Small intestine (tissue), 7 donors: Measurements from ENCODE around the gene CLPTM1L. TPM values are rescaled to one million over a fixed set of nuclear protein-coding genes. Genes with fewer than 3 reads are reported as not detected.

Experiments
- DNase-seq, 2 donors: peaks; one replicate each; pipeline versions ENCODE4 v3.0.0 to v3.0.0-alpha.2; 2013
- FAIRE-seq: peaks from 2 replicates; lab custom pipeline; 2012; peaks lifted over from hg19 to GRCh38; lab: Jason Lieb, UNC
- H3K27ac ChIP-seq, 3 donors: one replicate each; pipeline ENCODE4 v1.5.1; 2013; ENCODE audit warnings: low read length in 2 of 3, mild to moderate bottlenecking in 2 of 3, control low read depth in 1 of 3, inconsistent platforms in 1 of 3, low read depth in 1 of 3, moderate library complexity in 1 of 3
- H3K27me3 ChIP-seq, 3 donors: one replicate each; pipeline ENCODE4 v1.6.1; 2013; ENCODE audit warnings: low read length in 3 of 3, inconsistent platforms in 1 of 3; ENCODE audit not compliant: control insufficient read depth in 3 of 3, insufficient read depth in 3 of 3
- H3K36me3 ChIP-seq, 3 donors: one replicate each; pipeline ENCODE4 v1.6.1; 2013; ENCODE audit warnings: low read length in 3 of 3, inconsistent platforms in 1 of 3, low read depth in 1 of 3, mild to moderate bottlenecking in 1 of 3, moderate library complexity in 1 of 3; ENCODE audit not compliant: control insufficient read depth in 3 of 3, insufficient read depth in 2 of 3
- H3K4me1 ChIP-seq, 3 donors: one replicate each; pipeline ENCODE4 v1.6.1; 2013; ENCODE audit warnings: low read length in 2 of 3, inconsistent platforms in 1 of 3, low read depth in 1 of 3, mild to moderate bottlenecking in 1 of 3, moderate library complexity in 1 of 3; ENCODE audit not compliant: control insufficient read depth in 3 of 3, insufficient read depth in 2 of 3
- H3K4me3 ChIP-seq, 3 donors: one replicate each; pipeline ENCODE4 v1.5.1; 2013; ENCODE audit warnings: low read length in 3 of 3, control low read depth in 1 of 3, inconsistent platforms in 1 of 3, low read depth in 1 of 3, mild to moderate bottlenecking in 1 of 3, moderate library complexity in 1 of 3
- H3K9me3 ChIP-seq, 2 donors: one replicate each; pipeline ENCODE4 v1.6.1; 2013; ENCODE audit warnings: low read depth in 1 of 2, low read length in 1 of 2; ENCODE audit not compliant: control insufficient read depth in 2 of 2, insufficient read depth in 1 of 2
- WGBS, 3 donors: extraction: QIAGEN DNeasy Blood & Tissue Kit; methylation state at CpG; one replicate each; pipeline ENCODE4 v1.1.7; 2013; 5-methylcytosine and 5-hydroxymethylcytosine counted together
- polyA plus RNA-seq, 4 donors: library from polyadenylated mRNA; stranded (reverse) in 3 of 4; unstranded in 1 of 4; fragments of 200-250 nt in 3 of 4; fragments of 120-200 nt in 1 of 4; gene quantifications; one replicate each; pipeline versions ENCODE4 v1.2.1 to v1.2.3, GENCODE V29; 2013
- donor health status: healthy with polysubstance abuse.
- donor health status: control.
- donor health status: control.
- donor health status: Bipolar disorder and iron deficiency.
- donor health status: healthy.

Gene CLPTM1L
- polyA plus RNA-seq, 4 donors = 45.8 to 99.7 (median 75.6) TPM

- DNase-seq (no peak), FAIRE-seq (no peak)
- no peaks in the 10 kb centered on the region for H3K9me3 ChIP-seq
- H3K4me1 ChIP-seq = peaks cover 0 to 7% (median 4%) of the 10 kb centered on the region in 3 donors
- H3K36me3 ChIP-seq = peaks cover 0 to 2% (median 0%) of the 10 kb centered on the region in 3 donors
- no peak overlapping the region for H3K27ac ChIP-seq
- 84 to 89% (median 89%) methylated on average over 4 of the region's 4 CpGs for WGBS, 3 donors
- no peak overlapping the region for H3K4me3 ChIP-seq
- peaks cover 3 to 9% (median 4%) of the 10 kb centered on the region in 3 donors for H3K27me3 ChIP-seq
These were observed 47.7 kb downstream of the CLPTM1L start for GRCh38 chr5:1297243-1297642.

GRCh38 chr5:1295650-1296037 lies 49.3 kb downstream of the CLPTM1L start:
- DNase-seq = no peak
- peaks cover 0 to 2% (median 0%) of the 10 kb centered on the region in 3 donors for H3K36me3 ChIP-seq
- H3K27ac ChIP-seq = no peak overlapping the region
- peaks cover 3 to 9% (median 3%) of the 10 kb centered on the region in 3 donors for H3K27me3 ChIP-seq
- peaks cover 0 to 12% (median 10%) of the 10 kb centered on the region in 3 donors for H3K4me1 ChIP-seq
- FAIRE-seq = no peak
- WGBS, 3 donors = 57 to 90% (median 69%) methylated on average over 16 to 22 of the region's 22 CpGs
- peak overlapping the region in 1 of 3 donors; percentile 22 for H3K4me3 ChIP-seq
- H3K9me3 ChIP-seq = no peaks in the 10 kb centered on the region

- FAIRE-seq = no peak
- H3K36me3 ChIP-seq = peaks cover 0 to 2% (median 0%) of the 10 kb centered on the region in 3 donors
- peak; percentile 14 to 73 for DNase-seq
These were observed 49.9 kb downstream of the CLPTM1L start, which contains the start of gene TERT for GRCh38 chr5:1294835-1295649. TSS of gene TERT (minus strand) at chr5:1295068. CDS start at chr5:1294989, 79 bp downstream.

GRCh38 chr5:1294206-1294834 lies 50.6 kb downstream of the CLPTM1L start:
- H3K4me1 ChIP-seq = peaks cover 0 to 12% (median 10%) of the 10 kb centered on the region in 3 donors
- no peak for DNase-seq
- 31 to 39% (median 36%) methylated on average over 46 to 69 of the region's 69 CpGs for WGBS, 3 donors
- peak overlapping the region in 1 of 3 donors; percentile 17 for H3K4me3 ChIP-seq
- no peak for FAIRE-seq
- H3K27me3 ChIP-seq = peaks cover 3 to 9% (median 3%) of the 10 kb centered on the region in 3 donors
- peaks cover 0 to 2% (median 0%) of the 10 kb centered on the region in 3 donors for H3K36me3 ChIP-seq
- H3K27ac ChIP-seq = no peak overlapping the region
- no peaks in the 10 kb centered on the region for H3K9me3 ChIP-seq

More at GRCh38 chr5:1294835-1295649, 49.9 kb downstream of the CLPTM1L start, which contains the start of gene TERT:
- WGBS, 3 donors = 6 to 26% (median 24%) methylated on average over 69 to 102 of the region's 102 CpGs
- peak within 1 kb of the TSS in 2 of 3 donors; percentile 17 to 22 for H3K4me3 ChIP-seq
- peaks cover 3 to 9% (median 3%) of the 10 kb centered on the region in 3 donors for H3K27me3 ChIP-seq
- peaks cover 0 to 12% (median 10%) of the 10 kb centered on the region in 3 donors for H3K4me1 ChIP-seq
- H3K9me3 ChIP-seq = no peaks in the 10 kb centered on the region
- H3K27ac ChIP-seq = no peak within 1 kb of the TSS

- Histone ChIP-seq H3K9me3 (peaks cover 0 to 2% of the 10 kb centered on the region in 2 donors), H3K4me3 (no peak overlapping the region), H3K27ac (no peak overlapping the region), H3K4me1 (peaks cover 0 to 12% (median 10%) of the 10 kb centered on the region in 3 donors), H3K27me3 (peaks cover 3 to 9% (median 3%) of the 10 kb centered on the region in 3 donors), H3K36me3 (peaks cover 0 to 5% (median 0%) of the 10 kb centered on the region in 3 donors)
- FAIRE-seq (no peak), DNase-seq (no peak)
- 91 to 94% (median 94%) methylated on average over 56 to 60 of the region's 60 CpGs for WGBS, 3 donors
These were observed 51.3 kb downstream of the CLPTM1L start for GRCh38 chr5:1293416-1294205.

DNA sequence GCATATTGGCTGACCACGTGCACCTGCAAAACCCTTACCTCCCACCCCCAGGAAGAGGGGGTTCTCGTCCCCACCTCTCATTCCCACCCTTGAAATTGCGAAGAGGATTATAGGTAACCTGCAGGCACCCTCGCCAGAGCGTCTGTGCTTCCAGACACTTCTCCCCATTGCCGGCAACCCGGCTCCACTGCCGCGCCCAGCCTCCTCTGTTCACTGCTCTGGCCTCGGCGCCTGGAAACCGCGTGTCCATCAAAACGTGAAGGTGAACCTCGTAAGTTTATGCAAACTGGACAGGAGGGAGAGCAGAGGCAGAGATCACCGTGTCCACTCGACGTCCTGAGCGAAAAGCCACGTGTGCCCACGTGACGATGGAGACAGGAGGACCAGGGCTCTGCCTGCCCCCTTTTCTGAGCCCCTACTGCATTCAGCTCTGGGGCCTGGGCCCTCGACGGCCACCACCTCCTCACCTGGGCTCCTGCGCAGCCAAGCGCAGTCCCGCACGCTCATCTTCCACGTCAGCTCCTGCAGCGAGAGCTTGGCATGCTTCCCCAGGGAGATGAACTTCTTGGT lies 52.0 kb downstream of the CLPTM1L start:
- peaks cover 0 to 8% (median 0%) of the 10 kb centered on the region in 3 donors for H3K36me3 ChIP-seq
- FAIRE-seq = no peak
- H3K27me3 ChIP-seq = peaks cover 3 to 9% (median 3%) of the 10 kb centered on the region in 3 donors
- no peak overlapping the region for H3K27ac ChIP-seq
- H3K9me3 ChIP-seq = peaks cover 0 to 6% of the 10 kb centered on the region in 2 donors
- no peak overlapping the region for H3K4me3 ChIP-seq
- no peak for DNase-seq
- H3K4me1 ChIP-seq = peaks cover 0 to 12% (median 10%) of the 10 kb centered on the region in 3 donors
- 90 to 95% (median 93%) methylated on average over 30 of the region's 30 CpGs for WGBS, 3 donors

DNA sequence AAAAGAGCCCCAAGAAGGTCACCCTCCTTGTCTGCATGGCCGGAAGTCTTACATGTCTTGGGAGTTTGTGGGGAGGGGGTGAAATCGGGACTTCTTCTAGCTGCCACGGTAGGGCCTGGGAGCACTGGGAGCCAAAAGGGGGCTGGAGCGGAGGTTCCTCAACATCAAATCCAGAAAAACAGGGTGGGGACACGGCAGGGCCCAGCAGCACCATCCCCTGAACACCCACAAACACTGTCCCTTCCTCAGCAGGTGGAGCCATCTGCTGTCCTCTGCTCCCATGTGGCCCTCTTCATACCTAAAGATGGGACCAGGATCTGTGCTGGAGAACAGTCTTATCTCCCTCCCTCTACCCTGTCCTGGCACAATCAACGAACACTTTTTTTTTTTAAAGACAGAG lies 52.8 kb downstream of the CLPTM1L start:
- FAIRE-seq (no peak), DNase-seq (peak in 1 of 2 donors; percentile 23)
- Histone ChIP-seq H3K4me3 (no peak overlapping the region), H3K9me3 (peaks cover 0 to 6% of the 10 kb centered on the region in 2 donors), H3K4me1 (peaks cover 0 to 12% (median 10%) of the 10 kb centered on the region in 3 donors), H3K27ac (peak overlapping the region in 2 of 3 donors; percentile 22 to 66), H3K36me3 (peaks cover 0 to 8% (median 0%) of the 10 kb centered on the region in 3 donors), H3K27me3 (peaks cover 1 to 9% (median 3%) of the 10 kb centered on the region in 3 donors)
- WGBS, 3 donors = 30 to 52% (median 34%) methylated on average over 6 of the region's 6 CpGs
